HG03175 (cell line): ENCODE results near the gene TRIO.
A peak's percentile ranks its signal among the peaks of the same experiment; 100 is the strongest.

Experiments
- ATAC-seq: cut with Tn5 transposase; IDR thresholded peaks from one replicate; pipeline ENCODE4 v1.9.1; 2021; ENCODE audit warnings: mild to moderate bottlenecking, moderate library complexity; ENCODE audit not compliant: unreplicated experiment

TRIO gene

GRCh38 chr5:14260637-14261036 lies 117.5 kb downstream of the TRIO start:
- no peak for ATAC-seq

GRCh38 chr5:14261235-14261634 lies 118.1 kb downstream of the TRIO start:
- ATAC-seq: no peak

- ATAC-seq: no peak
Measured at GRCh38 chr5:14261856-14262611, 118.9 kb downstream of the TRIO start.

- no peak for ATAC-seq
Measured at GRCh38 chr5:14263113-14263512, 120.0 kb downstream of the TRIO start.

GRCh38 chr5:14263699-14264098 lies 120.6 kb downstream of the TRIO start:
- no peak for ATAC-seq

- peak; percentile 90 for ATAC-seq
Measured at GRCh38 chr5:14264605-14265316, 121.6 kb downstream of the TRIO start.

- ATAC-seq: no peak
Measured at GRCh38 chr5:14265570-14265969, 122.4 kb downstream of the TRIO start.

GRCh38 chr5:14266171-14266570 lies 123.0 kb downstream of the TRIO start:
- no peak for ATAC-seq

GRCh38 chr5:14266686-14267085 lies 123.5 kb downstream of the TRIO start:
- no peak for ATAC-seq

- no peak for ATAC-seq
Measured at GRCh38 chr5:14267166-14267838, 124.2 kb downstream of the TRIO start.

- ATAC-seq: no peak
Measured at GRCh38 chr5:14267991-14268708, 125.0 kb downstream of the TRIO start.

GRCh38 chr5:14268738-14269137 lies 125.6 kb downstream of the TRIO start:
- ATAC-seq: no peak

GRCh38 chr5:14269395-14269794 lies 126.3 kb downstream of the TRIO start:
- no peak for ATAC-seq

- ATAC-seq: peak; percentile 65
Measured at GRCh38 chr5:14270209-14270702, 127.1 kb downstream of the TRIO start.

- ATAC-seq: no peak
Measured at GRCh38 chr5:14272548-14273205, 129.5 kb downstream of the TRIO start.

- no peak for ATAC-seq
Measured at GRCh38 chr5:14273207-14273767, 130.1 kb downstream of the TRIO start.

- ATAC-seq: no peak
Measured at GRCh38 chr5:14276380-14276779, 133.2 kb downstream of the TRIO start.

- ATAC-seq: peak; percentile 56
Measured at GRCh38 chr5:14277385-14278320, 134.5 kb downstream of the TRIO start.

GRCh38 chr5:14280294-14280854 lies 137.2 kb downstream of the TRIO start:
- no peak for ATAC-seq
